Osteoblast (primary cell): ENCODE results near the gene PROC. TPM values are rescaled to one million over a fixed set of nuclear protein-coding genes. Genes with fewer than 3 reads are reported as not detected.

Source experiments
- DNase-seq: peaks from one replicate; pipeline ENCODE4 v3.0.0; 2011; ENCODE audit warnings: low spot score, mixed read lengths; ENCODE audit not compliant: insufficient read length; ENCODE audit errors: missing footprints
- H2AFZ ChIP-seq: 2 replicates; pipeline ENCODE4 v1.6.0; 2011; ENCODE audit warnings: mild to moderate bottlenecking, low read length
- H3K27ac ChIP-seq: 2 replicates; pipeline ENCODE4 v1.5.1; 2011; ENCODE audit warnings: mild to moderate bottlenecking, low read depth, low read length, moderate library complexity
- H3K27me3 ChIP-seq: 2 replicates; pipeline ENCODE4 v1.6.0; 2012; ENCODE audit warnings: mild to moderate bottlenecking, control low read depth, inconsistent platforms, low read length, moderate library complexity; ENCODE audit not compliant: insufficient read depth
- H3K36me3 ChIP-seq: 2 replicates; pipeline ENCODE4 v1.5.1; 2011; ENCODE audit warnings: mild to moderate bottlenecking, low read length, control low read depth, moderate library complexity; ENCODE audit not compliant: insufficient read depth
- H3K4me1 ChIP-seq: 2 replicates; pipeline ENCODE4 v1.5.1; 2011; ENCODE audit warnings: mild to moderate bottlenecking, low read length, control low read depth, moderate library complexity; ENCODE audit not compliant: insufficient read depth
- H3K4me2 ChIP-seq: 2 replicates; pipeline ENCODE4 v1.6.0; 2011; ENCODE audit warnings: mild to moderate bottlenecking, low read length; ENCODE audit not compliant: insufficient read depth
- H3K4me3 ChIP-seq: fragments of 200-600 bp; sonication (generic); 3 replicates; pipeline ENCODE4 v1.5.1; 2012; ENCODE audit warnings: mild to moderate bottlenecking, low read length, inconsistent platforms; ENCODE audit not compliant: insufficient read depth
- H3K79me2 ChIP-seq: 2 replicates; pipeline ENCODE4 v1.6.0; 2012; ENCODE audit warnings: mild to moderate bottlenecking, low read length, control low read depth, inconsistent platforms; ENCODE audit not compliant: insufficient read depth
- H3K9me3 ChIP-seq: 2 replicates; pipeline ENCODE4 v1.5.1; 2011; ENCODE audit warnings: low read depth, low read length, control low read depth
- H4K20me1 ChIP-seq: 2 replicates; pipeline ENCODE4 v1.6.0; 2012; ENCODE audit warnings: mild to moderate bottlenecking, low read length, control low read depth; ENCODE audit not compliant: insufficient read depth
- total RNA-seq: library from RNA; depleted of rRNA; stranded (reverse); fragments of >200 nt; gene quantifications from 2 replicates; pipeline ENCODE4 v1.2.3, GENCODE V29; 2012
- TF ChIP-seq, protein P1 (sequence below): IDR thresholded peaks from 2 replicates; pipeline ENCODE4 v1.5.1; 2011; ENCODE audit warnings: mild to moderate bottlenecking, low read depth, low read length, moderate library complexity; ENCODE audit errors: extremely low read depth

Gene PROC
- total RNA-seq, 1 donor, result not detected

DNA sequence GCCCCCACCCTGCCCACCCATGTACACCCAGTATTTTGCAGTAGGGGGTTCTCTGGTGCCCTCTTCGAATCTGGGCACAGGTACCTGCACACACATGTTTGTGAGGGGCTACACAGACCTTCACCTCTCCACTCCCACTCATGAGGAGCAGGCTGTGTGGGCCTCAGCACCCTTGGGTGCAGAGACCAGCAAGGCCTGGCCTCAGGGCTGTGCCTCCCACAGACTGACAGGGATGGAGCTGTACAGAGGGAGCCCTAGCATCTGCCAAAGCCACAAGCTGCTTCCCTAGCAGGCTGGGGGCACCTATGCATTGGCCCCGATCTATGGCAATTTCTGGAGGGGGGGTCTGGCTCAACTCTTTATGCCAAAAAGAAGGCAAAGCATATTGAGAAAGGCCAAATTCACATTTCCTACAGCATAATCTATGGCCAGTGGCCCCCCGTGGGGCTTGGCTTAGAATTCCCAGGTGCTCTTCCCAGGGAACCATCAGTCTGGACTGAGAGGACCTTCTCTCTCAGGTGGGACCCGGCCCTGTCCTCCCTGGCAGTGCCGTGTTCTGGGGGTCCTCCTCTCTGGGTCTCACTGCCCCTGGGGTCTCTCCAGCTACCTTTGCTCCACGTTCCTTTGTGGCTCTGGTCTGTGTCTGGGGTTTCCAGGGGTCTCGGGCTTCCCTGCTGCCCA, 9.3 kb downstream of the PROC start:
- Histone ChIP-seq H3K4me2 (no peak overlapping the region), H3K9me3 (no peaks in the 10 kb centered on the region), H3K79me2 (no peaks in the 10 kb centered on the region), H3K36me3 (no peaks in the 10 kb centered on the region), H4K20me1 (no peaks in the 10 kb centered on the region), H3K4me3 (no peak overlapping the region), H3K27me3 (peaks cover 14% of the 10 kb centered on the region), H2AFZ (no peak overlapping the region), H3K27ac (no peak overlapping the region), H3K4me1 (no peaks in the 10 kb centered on the region)
- no peak for DNase-seq
- TF ChIP-seq, protein P1, sequence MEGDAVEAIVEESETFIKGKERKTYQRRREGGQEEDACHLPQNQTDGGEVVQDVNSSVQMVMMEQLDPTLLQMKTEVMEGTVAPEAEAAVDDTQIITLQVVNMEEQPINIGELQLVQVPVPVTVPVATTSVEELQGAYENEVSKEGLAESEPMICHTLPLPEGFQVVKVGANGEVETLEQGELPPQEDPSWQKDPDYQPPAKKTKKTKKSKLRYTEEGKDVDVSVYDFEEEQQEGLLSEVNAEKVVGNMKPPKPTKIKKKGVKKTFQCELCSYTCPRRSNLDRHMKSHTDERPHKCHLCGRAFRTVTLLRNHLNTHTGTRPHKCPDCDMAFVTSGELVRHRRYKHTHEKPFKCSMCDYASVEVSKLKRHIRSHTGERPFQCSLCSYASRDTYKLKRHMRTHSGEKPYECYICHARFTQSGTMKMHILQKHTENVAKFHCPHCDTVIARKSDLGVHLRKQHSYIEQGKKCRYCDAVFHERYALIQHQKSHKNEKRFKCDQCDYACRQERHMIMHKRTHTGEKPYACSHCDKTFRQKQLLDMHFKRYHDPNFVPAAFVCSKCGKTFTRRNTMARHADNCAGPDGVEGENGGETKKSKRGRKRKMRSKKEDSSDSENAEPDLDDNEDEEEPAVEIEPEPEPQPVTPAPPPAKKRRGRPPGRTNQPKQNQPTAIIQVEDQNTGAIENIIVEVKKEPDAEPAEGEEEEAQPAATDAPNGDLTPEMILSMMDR, result no peak

DNA sequence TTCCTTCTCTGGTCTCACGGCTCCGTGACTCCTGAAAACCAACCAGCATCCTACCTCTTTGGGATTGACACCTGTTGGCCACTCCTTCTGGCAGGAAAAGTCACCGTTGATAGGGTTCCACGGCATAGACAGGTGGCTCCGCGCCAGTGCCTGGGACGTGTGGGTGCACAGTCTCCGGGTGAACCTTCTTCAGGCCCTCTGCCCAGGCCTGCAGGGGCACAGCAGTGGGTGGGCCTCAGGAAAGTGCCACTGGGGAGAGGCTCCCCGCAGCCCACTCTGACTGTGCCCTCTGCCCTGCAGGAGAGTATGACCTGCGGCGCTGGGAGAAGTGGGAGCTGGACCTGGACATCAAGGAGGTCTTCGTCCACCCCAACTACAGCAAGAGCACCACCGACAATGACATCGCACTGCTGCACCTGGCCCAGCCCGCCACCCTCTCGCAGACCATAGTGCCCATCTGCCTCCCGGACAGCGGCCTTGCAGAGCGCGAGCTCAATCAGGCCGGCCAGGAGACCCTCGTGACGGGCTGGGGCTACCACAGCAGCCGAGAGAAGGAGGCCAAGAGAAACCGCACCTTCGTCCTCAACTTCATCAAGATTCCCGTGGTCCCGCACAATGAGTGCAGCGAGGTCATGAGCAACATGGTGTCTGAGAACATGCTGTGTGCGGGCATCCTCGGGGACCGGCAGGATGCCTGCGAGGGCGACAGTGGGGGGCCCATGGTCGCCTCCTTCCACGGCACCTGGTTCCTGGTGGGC, 10.0 kb downstream of the PROC start:
- Histone ChIP-seq H4K20me1 (no peaks in the 10 kb centered on the region), H3K4me3 (no peak overlapping the region), H3K79me2 (no peaks in the 10 kb centered on the region), H3K27ac (no peak overlapping the region), H3K9me3 (no peaks in the 10 kb centered on the region), H3K4me2 (no peak overlapping the region), H3K27me3 (peaks cover 8% of the 10 kb centered on the region), H3K36me3 (no peaks in the 10 kb centered on the region), H3K4me1 (no peaks in the 10 kb centered on the region), H2AFZ (no peak overlapping the region)
- no peak for DNase-seq
- TF ChIP-seq, protein P1, result no peak

DNA sequence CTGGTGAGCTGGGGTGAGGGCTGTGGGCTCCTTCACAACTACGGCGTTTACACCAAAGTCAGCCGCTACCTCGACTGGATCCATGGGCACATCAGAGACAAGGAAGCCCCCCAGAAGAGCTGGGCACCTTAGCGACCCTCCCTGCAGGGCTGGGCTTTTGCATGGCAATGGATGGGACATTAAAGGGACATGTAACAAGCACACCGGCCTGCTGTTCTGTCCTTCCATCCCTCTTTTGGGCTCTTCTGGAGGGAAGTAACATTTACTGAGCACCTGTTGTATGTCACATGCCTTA, 10.5 kb downstream of the PROC start:
- Histone ChIP-seq H4K20me1 (no peaks in the 10 kb centered on the region), H3K9me3 (no peaks in the 10 kb centered on the region), H3K4me2 (no peak overlapping the region), H3K4me1 (no peaks in the 10 kb centered on the region), H3K27ac (no peak overlapping the region), H3K4me3 (no peak overlapping the region), H3K27me3 (peaks cover 3% of the 10 kb centered on the region), H3K36me3 (no peaks in the 10 kb centered on the region), H3K79me2 (no peaks in the 10 kb centered on the region), H2AFZ (no peak overlapping the region)
- TF ChIP-seq, protein P1, result no peak
- DNase-seq, result no peak

DNA sequence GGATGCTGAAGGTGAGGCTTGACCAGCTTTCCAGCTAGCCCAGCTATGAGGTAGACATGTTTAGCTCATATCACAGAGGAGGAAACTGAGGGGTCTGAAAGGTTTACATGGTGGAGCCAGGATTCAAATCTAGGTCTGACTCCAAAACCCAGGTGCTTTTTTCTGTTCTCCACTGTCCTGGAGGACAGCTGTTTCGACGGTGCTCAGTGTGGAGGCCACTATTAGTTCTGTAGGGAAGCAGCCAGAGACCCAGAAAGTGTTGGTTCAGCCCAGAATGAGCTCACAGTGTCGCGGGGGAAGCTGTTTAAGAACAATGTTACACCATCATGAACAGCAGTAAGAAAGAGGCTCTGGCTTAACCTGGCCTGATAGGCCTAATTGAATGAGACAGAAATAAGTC, 11.1 kb downstream of the PROC start:
- no peaks in the 10 kb centered on the region for H3K27me3 ChIP-seq
- no peaks in the 10 kb centered on the region for H3K79me2 ChIP-seq
- no peaks in the 10 kb centered on the region for H3K4me1 ChIP-seq
- H3K4me2 ChIP-seq, result no peak overlapping the region
- H3K9me3 ChIP-seq, result no peaks in the 10 kb centered on the region
- DNase-seq, result no peak
- no peak overlapping the region for H2AFZ ChIP-seq
- no peaks in the 10 kb centered on the region for H3K36me3 ChIP-seq
- TF ChIP-seq, protein P1, result no peak
- H3K4me3 ChIP-seq, result no peak overlapping the region
- no peaks in the 10 kb centered on the region for H4K20me1 ChIP-seq
- H3K27ac ChIP-seq, result no peak overlapping the region
